ENCODE measurements around the gene SLC39A12.

DNA sequence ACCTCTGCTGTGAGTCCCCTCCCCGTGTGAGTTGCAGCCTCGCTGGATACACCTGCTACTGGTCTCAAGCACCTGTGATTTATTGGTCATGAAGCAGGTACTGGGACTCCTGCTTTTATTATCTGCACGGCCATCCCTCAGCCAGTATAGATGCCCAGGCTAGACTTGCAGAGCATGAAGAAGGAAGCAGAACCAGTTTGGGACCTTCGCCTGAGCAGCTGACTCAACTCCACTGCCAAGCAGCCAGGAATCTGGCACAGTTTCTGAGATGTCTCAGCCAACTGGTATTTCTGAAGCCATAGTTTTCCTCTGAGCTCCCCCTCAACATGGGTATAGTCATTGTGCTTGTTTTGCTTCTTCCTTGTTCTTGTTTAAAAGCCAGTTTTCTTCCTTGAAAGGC lies 28.0 kb upstream of the SLC39A12 start:
- TF ChIP-seq CBX5 (IDR thresholded peaks at IDR 0.05; ENCODE audit: low read depth, low read length) = no peak
- TF ChIP-seq SUZ12 (IDR thresholded peaks at IDR 0.05; ENCODE audit: low read length) = no peak
- TF ChIP-seq, protein P1, sequence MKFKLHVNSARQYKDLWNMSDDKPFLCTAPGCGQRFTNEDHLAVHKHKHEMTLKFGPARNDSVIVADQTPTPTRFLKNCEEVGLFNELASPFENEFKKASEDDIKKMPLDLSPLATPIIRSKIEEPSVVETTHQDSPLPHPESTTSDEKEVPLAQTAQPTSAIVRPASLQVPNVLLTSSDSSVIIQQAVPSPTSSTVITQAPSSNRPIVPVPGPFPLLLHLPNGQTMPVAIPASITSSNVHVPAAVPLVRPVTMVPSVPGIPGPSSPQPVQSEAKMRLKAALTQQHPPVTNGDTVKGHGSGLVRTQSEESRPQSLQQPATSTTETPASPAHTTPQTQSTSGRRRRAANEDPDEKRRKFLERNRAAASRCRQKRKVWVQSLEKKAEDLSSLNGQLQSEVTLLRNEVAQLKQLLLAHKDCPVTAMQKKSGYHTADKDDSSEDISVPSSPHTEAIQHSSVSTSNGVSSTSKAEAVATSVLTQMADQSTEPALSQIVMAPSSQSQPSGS (IDR thresholded peaks at IDR 0.05; ENCODE audit: low read length) = no peak
- no peak for TF ChIP-seq POLR2AphosphoS5 (IDR thresholded peaks at IDR 0.05; ENCODE audit: low read depth, low read length)
- TF ChIP-seq, protein P2, sequence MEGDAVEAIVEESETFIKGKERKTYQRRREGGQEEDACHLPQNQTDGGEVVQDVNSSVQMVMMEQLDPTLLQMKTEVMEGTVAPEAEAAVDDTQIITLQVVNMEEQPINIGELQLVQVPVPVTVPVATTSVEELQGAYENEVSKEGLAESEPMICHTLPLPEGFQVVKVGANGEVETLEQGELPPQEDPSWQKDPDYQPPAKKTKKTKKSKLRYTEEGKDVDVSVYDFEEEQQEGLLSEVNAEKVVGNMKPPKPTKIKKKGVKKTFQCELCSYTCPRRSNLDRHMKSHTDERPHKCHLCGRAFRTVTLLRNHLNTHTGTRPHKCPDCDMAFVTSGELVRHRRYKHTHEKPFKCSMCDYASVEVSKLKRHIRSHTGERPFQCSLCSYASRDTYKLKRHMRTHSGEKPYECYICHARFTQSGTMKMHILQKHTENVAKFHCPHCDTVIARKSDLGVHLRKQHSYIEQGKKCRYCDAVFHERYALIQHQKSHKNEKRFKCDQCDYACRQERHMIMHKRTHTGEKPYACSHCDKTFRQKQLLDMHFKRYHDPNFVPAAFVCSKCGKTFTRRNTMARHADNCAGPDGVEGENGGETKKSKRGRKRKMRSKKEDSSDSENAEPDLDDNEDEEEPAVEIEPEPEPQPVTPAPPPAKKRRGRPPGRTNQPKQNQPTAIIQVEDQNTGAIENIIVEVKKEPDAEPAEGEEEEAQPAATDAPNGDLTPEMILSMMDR (IDR thresholded peaks at IDR 0.05; ENCODE audit: control extremely low read depth in 1 of 3, insufficient read depth in 1 of 3, low read depth in 1 of 3, low read length in 3 of 3) = no peak
- TF ChIP-seq CREB1 (IDR thresholded peaks at IDR 0.05) = no peak
- no peak for TF ChIP-seq TEAD4 (IDR thresholded peaks at IDR 0.05; ENCODE audit: low read depth, low read length)
- no peak for TF ChIP-seq CHD2 (IDR thresholded peaks at IDR 0.05; ENCODE audit: low read length)
- no peak for TF ChIP-seq SIN3A (conservative IDR thresholded peaks at IDR 0.05 in 1 of 2, IDR thresholded peaks at IDR 0.05 in 1 of 2; ENCODE audit: low read depth in 1 of 2, low read length in 2 of 2)
